NB4 (cell line): ENCODE measurements around the gene HSPB7.
"Not testable (repeated sequence)": the region's sequence is repeated elsewhere in the genome, so short reads cannot be mapped to it uniquely, and the experiment has no call there.

Experiments used
- DNase-seq: peaks from one replicate; pipeline ENCODE4 v3.0.0; 2010; ENCODE audit warnings: low read depth
- H3K4me3 ChIP-seq: one replicate; pipeline ENCODE4 v1.5.1; 2011; ENCODE audit warnings: mild to moderate bottlenecking, low read depth, low read length, moderate library complexity
- CTCF ChIP-seq: IDR thresholded peaks from one replicate; pipeline ENCODE4 v1.5.1; 2012; ENCODE audit warnings: low read depth, low read length
- MAX ChIP-seq: IDR thresholded peaks from 2 replicates; pipeline ENCODE4 v1.6.1; 2011; ENCODE audit warnings: low read depth, low read length
- MYC ChIP-seq: IDR thresholded peaks from 2 replicates; pipeline ENCODE4 v1.6.1; 2011; ENCODE audit warnings: low read depth, low read length
- POLR2A ChIP-seq: IDR thresholded peaks from 2 replicates; pipeline ENCODE4 v1.6.1; 2011; ENCODE audit warnings: mild to moderate bottlenecking; ENCODE audit not compliant: insufficient read length; ENCODE audit errors: extremely low read depth

HSPB7 gene

GRCh38 chr1:16047791-16048475 lies 30.1 kb upstream of the HSPB7 start:
- DNase-seq, result no peak
- TF ChIP-seq MYC (no peak), POLR2A (no peak), CTCF (no peak), MAX (no peak)
- no peak overlapping the region for H3K4me3 ChIP-seq

- DNase-seq, result no peak
- H3K4me3 ChIP-seq, result no peak overlapping the region
- TF ChIP-seq MYC (no peak), CTCF (no peak), POLR2A (no peak), MAX (no peak)
Observed at GRCh38 chr1:16046842-16047241, 29.0 kb upstream of the HSPB7 start.

- DNase-seq, result no peak
- no peak overlapping the region for H3K4me3 ChIP-seq
- TF ChIP-seq CTCF, result no peak
- no peak for TF ChIP-seq POLR2A
- no peak for TF ChIP-seq MAX
- TF ChIP-seq MYC, result no peak
Observed at GRCh38 chr1:16043950-16044349, 26.1 kb upstream of the HSPB7 start.

GRCh38 chr1:16043521-16043920 lies 25.7 kb upstream of the HSPB7 start, which contains the start of gene CLCNKB:
CLCNKB (plus strand) TSS chr1:16043782; CDS start chr1:16044493, 711 bp downstream.
- DNase-seq, result no peak
- no peak within 1 kb of the TSS for H3K4me3 ChIP-seq
- TF ChIP-seq POLR2A, result no peak
- no peak for TF ChIP-seq CTCF
- no peak for TF ChIP-seq MAX
- no peak for TF ChIP-seq MYC

- not testable (repeated sequence) for DNase-seq
Observed at GRCh38 chr1:16042654-16043053, 24.8 kb upstream of the HSPB7 start.

GRCh38 chr1:16042096-16042495 lies 24.3 kb upstream of the HSPB7 start:
- no peak for DNase-seq
- H3K4me3 ChIP-seq, result no peak overlapping the region
- TF ChIP-seq MYC, result no peak
- TF ChIP-seq POLR2A, result no peak
- no peak for TF ChIP-seq CTCF
- TF ChIP-seq MAX, result no peak

More at GRCh38 chr1:16042654-16043053, 24.8 kb upstream of the HSPB7 start:
- not testable (repeated sequence) for H3K4me3 ChIP-seq
